HFF-Myc (cell line): ENCODE data around the gene D2HGDH.

ENCODE experiments used
- DNase-seq: peaks from one replicate; pipeline ENCODE4 v3.0.0-alpha.2; 2011; ENCODE audit warnings: low read depth; ENCODE audit errors: extremely low read depth
- H3K4me3 ChIP-seq: replicated peaks from 2 replicates; pipeline ENCODE4 v1.5.1; 2011; ENCODE audit warnings: low read depth, mild to moderate bottlenecking, control low read depth, low read length
- CTCF ChIP-seq: IDR thresholded peaks from 2 replicates; pipeline ENCODE4 v1.5.1; 2012; ENCODE audit warnings: mild to moderate bottlenecking, low read depth, low read length, control low read depth; ENCODE audit errors: missing control alignments

The D2HGDH gene

GRCh38 chr2:241734467-241735208 lies at the start of gene D2HGDH:
TSS of gene D2HGDH (plus strand) at chr2:241734630. CDS start at chr2:241735225, 595 bp downstream.
- H3K4me3 ChIP-seq = peak within 1 kb of the TSS; percentile 80
- no peak for TF ChIP-seq CTCF
- DNase-seq = peak; percentile 22

- no peak for TF ChIP-seq CTCF
- no peak for DNase-seq
- peak overlapping the region; percentile 97 for H3K4me3 ChIP-seq
These were observed 48.1 kb upstream of the D2HGDH start for GRCh38 chr2:241686324-241686649.

- peak; percentile 65 for DNase-seq
- H3K4me3 ChIP-seq = peak within 1 kb of the TSS; percentile 97
- TF ChIP-seq CTCF = no peak
These were observed 47.6 kb upstream of the D2HGDH start, which contains the start of gene DTYMK for GRCh38 chr2:241686650-241687425. TSS of gene DTYMK (minus strand) at chr2:241686815. CDS start at chr2:241686783, 32 bp downstream.

- no peak for TF ChIP-seq CTCF
- DNase-seq = no peak
- no peak overlapping the region for H3K4me3 ChIP-seq
These were observed 45.1 kb upstream of the D2HGDH start for GRCh38 chr2:241689306-241689705.

GRCh38 chr2:241690202-241690717 lies 44.2 kb upstream of the D2HGDH start:
- no peak overlapping the region for H3K4me3 ChIP-seq
- no peak for DNase-seq
- TF ChIP-seq CTCF = no peak

GRCh38 chr2:241692448-241692847 lies 42.0 kb upstream of the D2HGDH start:
- DNase-seq = no peak
- no peak for TF ChIP-seq CTCF

More at GRCh38 chr2:241692448-241692847, 42.0 kb upstream of the D2HGDH start:
- H3K4me3 ChIP-seq = no peak overlapping the region
